ENCODE data around the gene CHKB. TPM values are rescaled to one million over a fixed set of nuclear protein-coding genes. Genes with fewer than 3 reads are reported as not detected.
"Not testable (repeated sequence)": the region's sequence is repeated elsewhere in the genome, so short reads cannot be mapped to it uniquely, and the experiment has no call there.

CHKB gene
- total RNA-seq, 4 donors from 2014 or later, result 74.8 to 232 (median 86.1) TPM

DNA sequence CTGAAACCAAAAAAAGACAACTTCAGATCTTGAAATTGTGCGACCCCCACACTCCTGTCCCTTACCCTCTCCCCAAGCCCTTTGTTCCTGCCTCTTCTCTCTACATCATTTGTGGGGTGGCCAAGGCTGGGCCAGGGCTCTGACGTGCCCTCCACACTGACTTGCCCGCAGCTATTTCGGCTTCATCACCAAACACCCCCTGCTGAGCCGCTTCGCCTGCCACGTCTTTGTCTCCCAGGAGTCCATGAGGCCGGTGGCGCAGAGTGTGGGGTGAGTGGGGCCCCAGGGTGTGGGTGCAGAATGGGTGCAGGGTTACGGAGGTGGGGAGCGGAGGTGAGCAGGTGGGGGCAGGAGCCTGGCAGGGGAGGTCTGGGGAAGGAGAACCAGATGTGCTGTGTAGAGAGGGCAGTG lies 27.4 kb upstream of the CHKB start:
- 81 to 89% methylated on average over 6 to 11 of the region's 11 CpGs for WGBS, 2 donors (ENCODE audit: low coverage in 1 of 2)
- TF ChIP-seq POLR2AphosphoS5 (IDR thresholded peaks at IDR 0.05), result no peak
- TF ChIP-seq, protein P1, sequence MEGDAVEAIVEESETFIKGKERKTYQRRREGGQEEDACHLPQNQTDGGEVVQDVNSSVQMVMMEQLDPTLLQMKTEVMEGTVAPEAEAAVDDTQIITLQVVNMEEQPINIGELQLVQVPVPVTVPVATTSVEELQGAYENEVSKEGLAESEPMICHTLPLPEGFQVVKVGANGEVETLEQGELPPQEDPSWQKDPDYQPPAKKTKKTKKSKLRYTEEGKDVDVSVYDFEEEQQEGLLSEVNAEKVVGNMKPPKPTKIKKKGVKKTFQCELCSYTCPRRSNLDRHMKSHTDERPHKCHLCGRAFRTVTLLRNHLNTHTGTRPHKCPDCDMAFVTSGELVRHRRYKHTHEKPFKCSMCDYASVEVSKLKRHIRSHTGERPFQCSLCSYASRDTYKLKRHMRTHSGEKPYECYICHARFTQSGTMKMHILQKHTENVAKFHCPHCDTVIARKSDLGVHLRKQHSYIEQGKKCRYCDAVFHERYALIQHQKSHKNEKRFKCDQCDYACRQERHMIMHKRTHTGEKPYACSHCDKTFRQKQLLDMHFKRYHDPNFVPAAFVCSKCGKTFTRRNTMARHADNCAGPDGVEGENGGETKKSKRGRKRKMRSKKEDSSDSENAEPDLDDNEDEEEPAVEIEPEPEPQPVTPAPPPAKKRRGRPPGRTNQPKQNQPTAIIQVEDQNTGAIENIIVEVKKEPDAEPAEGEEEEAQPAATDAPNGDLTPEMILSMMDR (IDR thresholded peaks at IDR 0.05), result no peak
- in situ Hi-C loops (cut with MboI; ENCODE audit: low pct_ligation_motif_present in 1 of 4, low pct_unique_long_range_greater_than_20kb in 1 of 4, low sequenced_read_pairs in 3 of 4), result no loop called here
- intact Hi-C loops (cut with DNase I; ENCODE audit: low total_unique reads), result no loop called here
- Histone ChIP-seq H3K27ac (no peak overlapping the region), H3K9me3 (no peaks in the 10 kb centered on the region), H3K27me3 (peaks cover 32% of the 10 kb centered on the region), H3K36me3 (no peaks in the 10 kb centered on the region), H3K4me1 (peaks cover 6 to 14% (median 9%) of the 10 kb centered on the region in 4 donors), H3K4me3 (no peak overlapping the region)
- DNase-seq, result no peak

DNA sequence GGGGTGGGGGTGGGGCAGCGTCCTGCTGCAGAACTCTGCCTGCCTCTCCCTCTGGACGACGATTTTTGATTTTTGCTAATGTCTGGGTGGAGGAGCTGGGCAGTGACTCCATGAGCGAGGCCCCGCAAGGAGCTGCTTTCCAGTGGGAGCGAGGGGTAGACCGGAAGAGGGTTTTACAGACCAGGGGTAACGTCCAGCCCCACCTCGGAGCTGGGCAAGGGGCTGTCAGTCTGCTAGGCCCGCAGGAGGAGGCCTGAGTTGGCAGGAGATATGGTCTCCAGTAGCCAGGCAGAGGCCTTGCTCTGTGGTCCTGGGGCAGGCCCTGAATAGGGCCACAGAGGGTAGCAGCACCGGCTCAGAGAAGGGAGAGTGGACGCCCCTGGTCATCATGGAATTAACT lies 26.9 kb upstream of the CHKB start:
- in situ Hi-C loops (cut with MboI; ENCODE audit: low pct_ligation_motif_present in 1 of 4, low pct_unique_long_range_greater_than_20kb in 1 of 4, low sequenced_read_pairs in 3 of 4), result no loop called here
- no peak for DNase-seq
- Histone ChIP-seq H3K4me1 (peaks cover 6 to 14% (median 9%) of the 10 kb centered on the region in 4 donors), H3K27ac (no peak overlapping the region), H3K4me3 (no peak overlapping the region), H3K36me3 (no peaks in the 10 kb centered on the region), H3K27me3 (peaks cover 35% of the 10 kb centered on the region), H3K9me3 (no peaks in the 10 kb centered on the region)
- intact Hi-C loops (cut with DNase I; ENCODE audit: low total_unique reads), result no loop called here
- WGBS, 2 donors (ENCODE audit: low coverage in 1 of 2), result 87% methylated on average over 12 of the region's 12 CpGs; no CpG with 5 or more reads in 1 of the 2 donors
- TF ChIP-seq POLR2A (IDR thresholded peaks at IDR 0.05), result no peak

DNA sequence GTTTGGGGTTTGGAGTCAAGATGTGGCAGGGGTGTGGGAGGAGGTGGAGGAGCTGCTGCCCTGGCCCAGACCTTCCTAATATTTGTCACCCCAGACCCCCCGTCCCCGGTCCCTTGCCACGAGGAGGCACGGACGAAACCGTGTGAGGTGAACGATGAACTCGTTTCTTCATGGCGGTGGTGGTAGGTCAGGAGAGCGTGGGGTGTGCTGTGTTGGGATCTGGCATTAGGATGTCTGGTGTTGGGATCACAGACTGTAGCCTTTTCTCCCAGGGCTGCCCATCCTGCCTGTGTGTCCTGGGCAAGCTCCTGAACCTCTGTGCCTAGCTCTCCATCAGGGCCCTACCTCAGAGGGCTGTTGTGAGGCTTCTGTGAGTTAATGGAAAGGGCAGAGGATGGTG lies 26.3 kb upstream of the CHKB start:
- H3K27me3 ChIP-seq, result peaks cover 40% of the 10 kb centered on the region
- TF ChIP-seq, protein P1 (IDR thresholded peaks at IDR 0.05), result no peak
- no peak for TF ChIP-seq POLR2A (IDR thresholded peaks at IDR 0.05)
- no peak for TF ChIP-seq POLR2AphosphoS5 (IDR thresholded peaks at IDR 0.05)
- TF ChIP-seq EP300 (IDR thresholded peaks at IDR 0.05; ENCODE audit: low read depth), result no peak
- in situ Hi-C loops (cut with MboI; ENCODE audit: low pct_ligation_motif_present in 1 of 4, low pct_unique_long_range_greater_than_20kb in 1 of 4, low sequenced_read_pairs in 3 of 4), result no loop called here

DNA sequence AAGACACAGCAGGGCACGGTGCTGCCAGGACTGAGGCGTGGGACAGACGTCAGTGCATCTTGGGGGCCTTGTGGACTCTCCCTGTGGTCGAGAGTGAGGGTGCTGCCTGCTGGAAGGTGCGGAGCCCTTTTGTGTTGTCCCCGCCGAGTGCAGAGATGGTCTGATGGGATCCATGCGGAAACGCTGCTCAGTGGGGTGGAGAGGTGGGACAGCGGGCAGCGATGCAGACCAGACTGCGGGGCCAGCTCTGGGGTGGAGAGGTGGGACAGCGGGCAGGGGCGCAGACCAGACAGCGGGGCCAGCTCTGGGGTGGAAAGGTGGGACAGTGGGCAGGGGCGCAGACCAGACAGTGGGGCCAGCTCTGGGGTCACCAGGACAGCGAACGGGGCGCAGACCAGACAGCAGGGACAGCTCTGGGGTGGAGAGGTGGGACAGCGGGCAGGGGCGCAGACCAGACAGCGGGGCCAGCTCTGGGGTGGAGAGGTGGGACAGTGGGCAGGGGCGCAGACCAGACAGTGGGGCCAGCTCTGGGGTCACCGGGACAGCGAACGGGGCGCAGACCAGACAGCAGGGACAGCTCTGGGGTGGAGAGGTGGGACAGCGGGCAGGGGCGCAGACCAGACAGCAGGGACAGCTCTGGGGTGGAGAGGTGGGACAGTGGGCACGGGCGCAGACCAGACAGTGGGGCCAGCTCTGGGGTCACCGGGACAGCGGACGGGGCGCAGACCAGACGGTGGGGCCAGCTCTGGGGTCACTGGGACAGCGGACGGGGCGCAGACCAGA lies 25.6 kb upstream of the CHKB start:
- in situ Hi-C loops (cut with MboI; ENCODE audit: low pct_ligation_motif_present in 1 of 4, low pct_unique_long_range_greater_than_20kb in 1 of 4, low sequenced_read_pairs in 3 of 4); intact Hi-C loops (cut with DNase I; ENCODE audit: low total_unique reads); H3K9me3 ChIP-seq; H3K36me3 ChIP-seq; DNase-seq; H3K27ac ChIP-seq; H3K4me3 ChIP-seq: not testable (repeated sequence)
- Histone ChIP-seq H3K27me3 (peaks cover 47% of the 10 kb centered on the region), H3K4me1 (peaks cover 5 to 11% (median 6%) of the 10 kb centered on the region in 4 donors)
- 75 to 85% methylated on average over 16 to 39 of the region's 39 CpGs for WGBS, 2 donors (ENCODE audit: low coverage in 1 of 2)

More for the DNA sequence above, 26.3 kb upstream of the CHKB start:
- Histone ChIP-seq H3K4me1 (peaks cover 6 to 14% (median 9%) of the 10 kb centered on the region in 4 donors), H3K4me3 (no peak overlapping the region), H3K27ac (no peak overlapping the region), H3K36me3 (no peaks in the 10 kb centered on the region), H3K9me3 (no peaks in the 10 kb centered on the region)
- no peak for DNase-seq
- WGBS, 2 donors (ENCODE audit: low coverage in 1 of 2), result 84 to 89% methylated on average over 9 to 10 of the region's 10 CpGs
- intact Hi-C loops (cut with DNase I; ENCODE audit: low total_unique reads), result no loop called here

DNA sequence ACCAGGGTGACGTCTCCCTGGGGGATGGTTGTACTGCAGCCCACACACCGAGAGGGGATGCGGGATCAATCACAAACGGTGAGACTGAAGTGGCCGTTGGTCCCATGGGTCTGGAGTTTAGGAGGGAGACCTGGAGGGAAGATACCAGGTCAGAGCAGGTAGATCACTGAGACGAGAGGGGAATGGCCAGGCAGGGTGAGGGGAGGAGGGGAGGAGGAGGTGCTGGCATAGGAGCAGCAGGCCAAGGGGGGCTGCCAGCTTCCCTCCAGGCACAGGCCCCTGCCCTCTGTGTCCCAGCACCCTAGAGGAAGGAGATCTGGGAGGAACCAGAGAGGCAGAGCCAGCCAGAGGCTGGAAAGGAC lies 25.0 kb upstream of the CHKB start:
- peaks cover 53% of the 10 kb centered on the region for H3K27me3 ChIP-seq
- TF ChIP-seq POLR2A (IDR thresholded peaks at IDR 0.05) (no peak), EP300 (IDR thresholded peaks at IDR 0.05; ENCODE audit: low read depth) (no peak), POLR2AphosphoS5 (IDR thresholded peaks at IDR 0.05) (no peak)
- TF ChIP-seq, protein P1 (IDR thresholded peaks at IDR 0.05), result no peak
- H3K4me1 ChIP-seq, result peaks cover 0 to 6% (median 2%) of the 10 kb centered on the region in 4 donors
- no peak overlapping the region for H3K4me3 ChIP-seq
- no peak for DNase-seq
- no peaks in the 10 kb centered on the region for H3K9me3 ChIP-seq
- intact Hi-C loops (cut with DNase I; ENCODE audit: low total_unique reads) (no loop called here), in situ Hi-C loops (cut with MboI; ENCODE audit: low pct_ligation_motif_present in 1 of 4, low pct_unique_long_range_greater_than_20kb in 1 of 4, low sequenced_read_pairs in 3 of 4) (no loop called here)
- no peak overlapping the region for H3K27ac ChIP-seq
- H3K36me3 ChIP-seq, result no peaks in the 10 kb centered on the region
- 20 to 71% methylated on average over 1 to 6 of the region's 6 CpGs for WGBS, 2 donors (ENCODE audit: low coverage in 1 of 2)

Data from transverse colon (tissue), 4 donors.